ENCODE data around the gene GTPBP1. TPM values are rescaled to one million over a fixed set of nuclear protein-coding genes. Genes with fewer than 3 reads are reported as not detected.

The GTPBP1 gene
- total and polyA plus RNA-seq, 2 of the 4 experiments (the other 2 are of a cell fraction) = 12.4 to 29.5 TPM

DNA sequence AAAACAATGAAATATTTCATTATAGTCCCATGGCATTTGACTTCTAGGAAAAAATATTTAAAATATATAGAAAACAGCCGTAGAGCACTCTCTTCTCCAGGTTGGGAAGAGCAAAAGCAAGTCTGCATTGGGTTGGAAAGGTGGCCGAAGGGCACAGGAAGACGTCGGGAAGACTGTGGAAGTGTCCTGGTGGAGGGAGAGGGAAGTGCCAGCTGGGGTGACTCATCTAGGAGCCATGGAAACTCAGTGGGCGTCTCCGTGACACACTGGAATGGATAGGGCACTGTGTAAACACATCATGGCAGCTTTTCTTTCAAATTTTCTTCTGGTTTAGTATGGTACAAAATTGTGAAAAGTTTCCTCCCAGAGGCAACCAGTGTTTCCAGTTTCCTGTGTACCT lies 12.7 kb downstream of the GTPBP1 start:
- intact Hi-C loops (cut with micrococcal nuclease) = no loop called here
- ATAC-seq (ENCODE audit: low read depth) (peak; percentile 97), DNase-seq (peak; percentile 81)
- H2BK20ac ChIP-seq (ENCODE audit: low read depth, low read length) = no peak overlapping the region
- H3K18ac ChIP-seq (ENCODE audit: low read depth, low read length) = no peak overlapping the region
- no peak overlapping the region for H3K56ac ChIP-seq (ENCODE audit: extremely low read depth, insufficient read depth, low read length)
- WGBS, 2 experiments (ENCODE audit: extremely low coverage in 2 of 2, insufficient read length in 1 of 2) = 26% methylated on average over 3 of the region's 6 CpGs; no CpG with 5 or more reads in 1 of the 2 experiments
- no peak overlapping the region for H4K8ac ChIP-seq (ENCODE audit: low read depth in 2 of 2, low read length in 2 of 2)
- H3K9me3 ChIP-seq (ENCODE audit: control insufficient read depth, insufficient read depth, low read length) = no peaks in the 10 kb centered on the region
- H2BK5ac ChIP-seq (ENCODE audit: low read depth, low read length, poor library complexity, severe bottlenecking) = no peak overlapping the region
- peaks cover 38 to 80% of the 10 kb centered on the region in 2 experiments for H3K79me1 ChIP-seq (ENCODE audit: low read depth in 1 of 2, low read length in 2 of 2)
- H3K36me3 ChIP-seq (ENCODE audit: control insufficient read depth, insufficient read depth, low read length) = peaks cover 33% of the 10 kb centered on the region
- no peak overlapping the region for H2AFZ ChIP-seq (replicated peaks; ENCODE audit: low read length, poor library complexity)
- no peak overlapping the region for H3K23ac ChIP-seq (ENCODE audit: low read depth, low read length)
- H2BK15ac ChIP-seq (ENCODE audit: low read depth, low read length) = no peak overlapping the region
- no TSS peak for BruUV-seq (replicated peaks)
- peaks cover 27% of the 10 kb centered on the region for H3K9me1 ChIP-seq (ENCODE audit: insufficient read depth, low read length)
- peaks cover 4% of the 10 kb centered on the region for H3K4me1 ChIP-seq (ENCODE audit: control insufficient read depth, insufficient read depth, low read length)
- POLR2A ChIA-PET (ENCODE audit: unreplicated experiment) = no interaction called here
- no peak overlapping the region for H2AK9ac ChIP-seq (replicated peaks; ENCODE audit: low read depth, low read length, poor library complexity)
- no peak overlapping the region for H2AK5ac ChIP-seq (ENCODE audit: low read depth, low read length)
- H3K9ac ChIP-seq (ENCODE audit: low read depth, low read length) = no peak overlapping the region
- TF ChIP-seq, protein P1, sequence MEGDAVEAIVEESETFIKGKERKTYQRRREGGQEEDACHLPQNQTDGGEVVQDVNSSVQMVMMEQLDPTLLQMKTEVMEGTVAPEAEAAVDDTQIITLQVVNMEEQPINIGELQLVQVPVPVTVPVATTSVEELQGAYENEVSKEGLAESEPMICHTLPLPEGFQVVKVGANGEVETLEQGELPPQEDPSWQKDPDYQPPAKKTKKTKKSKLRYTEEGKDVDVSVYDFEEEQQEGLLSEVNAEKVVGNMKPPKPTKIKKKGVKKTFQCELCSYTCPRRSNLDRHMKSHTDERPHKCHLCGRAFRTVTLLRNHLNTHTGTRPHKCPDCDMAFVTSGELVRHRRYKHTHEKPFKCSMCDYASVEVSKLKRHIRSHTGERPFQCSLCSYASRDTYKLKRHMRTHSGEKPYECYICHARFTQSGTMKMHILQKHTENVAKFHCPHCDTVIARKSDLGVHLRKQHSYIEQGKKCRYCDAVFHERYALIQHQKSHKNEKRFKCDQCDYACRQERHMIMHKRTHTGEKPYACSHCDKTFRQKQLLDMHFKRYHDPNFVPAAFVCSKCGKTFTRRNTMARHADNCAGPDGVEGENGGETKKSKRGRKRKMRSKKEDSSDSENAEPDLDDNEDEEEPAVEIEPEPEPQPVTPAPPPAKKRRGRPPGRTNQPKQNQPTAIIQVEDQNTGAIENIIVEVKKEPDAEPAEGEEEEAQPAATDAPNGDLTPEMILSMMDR (conservative IDR thresholded peaks at IDR 0.05; ENCODE audit: low read depth, low read length) = peak; percentile 53
- TF ChIP-seq MAFK (IDR thresholded peaks at IDR 0.05; ENCODE audit: low read depth, low read length) (no peak), FOS (IDR thresholded peaks at IDR 0.05; ENCODE audit: low read depth, low read length) (peak; percentile 93), BHLHE40 (IDR thresholded peaks at IDR 0.05; ENCODE audit: low read depth, low read length) (peak; percentile 8; the same call in 1 of the 2 replicates), SMC3 (IDR thresholded peaks at IDR 0.05; ENCODE audit: low read depth, low read length) (peak; percentile 16; the same call in 1 of the 2 replicates), RAD21 (IDR thresholded peaks at IDR 0.05; ENCODE audit: low read length) (peak; percentile 33), MXI1 (IDR thresholded peaks at IDR 0.05; ENCODE audit: borderline replicate concordance, low read depth, low read length) (peak; percentile 66; the same call in 1 of the 2 replicates), ELK1 (IDR thresholded peaks at IDR 0.05; ENCODE audit: borderline replicate concordance, low read depth, low read length) (no peak)
- in situ Hi-C loops (cut with MboI; ENCODE audit: low sequenced_read_pairs) = no loop called here
- H2BK120ac ChIP-seq (ENCODE audit: low read depth, low read length) = no peak overlapping the region
- dilution Hi-C loops (cut with HindIII; ENCODE audit: low sequenced_read_pairs, unreplicated experiment) = no loop called here
- H3K27me3 ChIP-seq (ENCODE audit: control insufficient read depth, insufficient read depth, low read length) = no peaks in the 10 kb centered on the region
- no peak overlapping the region; the same call in 1 of the 2 replicates for H3K4me2 ChIP-seq (ENCODE audit: low read depth, low read length)
- H4K20me1 ChIP-seq (ENCODE audit: insufficient read depth, low read length) = peaks cover 49% of the 10 kb centered on the region
- no peak overlapping the region; the same call in 1 of the 2 replicates for H3K27ac ChIP-seq (ENCODE audit: insufficient read depth, low read length)
- CTCF ChIA-PET = interaction anchor here (0.6 to 1.1 kb wide), 3 partner anchors 10 to 37 kb away, joined by 3 to 4 read pairs (median 3); partner anchors contain the start of genes GTPBP1 and TOMM22
- H3K4ac ChIP-seq (ENCODE audit: low read depth, low read length) = no peak overlapping the region
- no peak overlapping the region for H3K14ac ChIP-seq (replicated peaks; ENCODE audit: low read depth, low read length)
- H4K5ac ChIP-seq (ENCODE audit: low read depth, low read length) = no peak overlapping the region
- no peak overlapping the region for H3K4me3 ChIP-seq (ENCODE audit: insufficient read depth, low read depth, low read length)
- H4K91ac ChIP-seq (ENCODE audit: insufficient read depth, low read depth, low read length) = no peak overlapping the region

Data from IMR-90 (cell line).